HG03108 (cell line): ENCODE data around the gene SERBP1.

ENCODE experiments used
- ATAC-seq: cut with Tn5 transposase; IDR thresholded peaks from one replicate; pipeline ENCODE4 v1.9.1; 2021; ENCODE audit warnings: moderate library complexity; ENCODE audit not compliant: unreplicated experiment

SERBP1 gene

GRCh38 chr1:67368046-67368514 is 62.1 kb downstream of the SERBP1 start:
- no peak for ATAC-seq

DNA sequence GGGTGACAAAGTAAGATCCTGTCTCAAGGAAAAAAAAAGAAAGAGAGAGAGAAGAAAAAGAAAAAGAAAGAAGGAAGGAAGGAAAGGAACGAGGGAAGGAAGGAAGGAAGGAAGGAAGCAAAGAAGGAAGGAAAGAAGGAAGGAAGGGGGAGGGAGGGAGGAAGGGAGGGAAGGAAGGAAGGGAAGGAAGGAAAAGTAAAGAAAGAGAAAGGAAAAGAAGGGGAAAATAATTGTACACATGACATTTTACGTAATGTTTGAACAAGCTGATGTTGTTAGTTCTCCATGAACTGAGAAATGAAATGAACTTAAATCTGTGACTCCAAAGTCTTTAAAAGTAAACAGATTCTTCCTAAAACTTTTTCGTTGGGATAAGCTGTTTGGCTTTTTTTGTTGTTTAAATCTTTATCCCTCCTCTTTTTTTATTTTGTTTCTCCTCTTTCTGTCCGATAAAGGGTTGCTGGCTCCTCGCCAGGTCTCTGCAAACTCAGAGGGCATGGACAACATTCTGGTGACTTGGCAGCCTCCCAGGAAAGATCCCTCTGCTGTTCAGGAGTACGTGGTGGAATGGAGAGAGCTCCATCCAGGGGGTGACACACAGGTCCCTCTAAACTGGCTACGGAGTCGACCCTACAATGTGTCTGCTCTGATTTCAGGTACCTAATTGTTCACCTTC is 62.7 kb downstream of the SERBP1 start:
- no peak for ATAC-seq

GRCh38 chr1:67361641-67362040 is 68.6 kb downstream of the SERBP1 start:
- ATAC-seq, result no peak

DNA sequence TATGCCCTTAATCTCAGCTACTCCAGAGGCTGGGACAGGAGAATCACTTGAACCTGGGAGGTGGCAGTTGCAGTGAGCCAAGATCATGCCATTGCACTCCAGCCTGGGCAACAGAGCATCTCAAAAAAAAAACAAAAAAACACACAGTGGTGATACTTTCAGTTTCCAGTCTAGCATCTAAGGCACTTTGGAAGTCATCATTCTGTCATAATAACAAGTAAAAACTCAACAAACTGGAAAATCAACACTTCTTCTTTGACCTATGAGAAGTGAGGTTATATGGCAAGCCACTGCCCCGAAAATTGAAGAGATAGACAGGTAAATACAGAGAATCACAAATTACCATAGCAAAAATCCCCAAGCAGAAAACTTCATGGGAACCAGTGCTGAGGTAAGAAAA is 70.6 kb downstream of the SERBP1 start:
- no peak for ATAC-seq
